Measurements from ENCODE around the gene ADAMTS12.

The ADAMTS12 gene

GRCh38 chr5:33628796-33629195, 263.0 kb downstream of the ADAMTS12 start:
- no peaks in the 10 kb centered on the region for H3K4me1 ChIP-seq (ENCODE audit: control insufficient read depth, insufficient read depth, low read length, poor library complexity, severe bottlenecking)
- no peaks in the 10 kb centered on the region for H3K36me3 ChIP-seq (ENCODE audit: control insufficient read depth, insufficient read depth, low read length)
- DNase-seq: no peak
- no peaks in the 10 kb centered on the region for H3K27me3 ChIP-seq (replicated peaks; ENCODE audit: control insufficient read depth, insufficient read depth, low read length, poor library complexity, severe bottlenecking)
- no peak overlapping the region for H3K4me3 ChIP-seq (ENCODE audit: insufficient read depth, low read depth, low read length, poor library complexity, severe bottlenecking)
- H3K27ac ChIP-seq (ENCODE audit: insufficient read depth, low read length, poor library complexity, severe bottlenecking): no peak overlapping the region
- H3K9me3 ChIP-seq (ENCODE audit: control insufficient read depth, low read length): no peaks in the 10 kb centered on the region

- H3K36me3 ChIP-seq (ENCODE audit: control insufficient read depth, insufficient read depth, low read length): no peaks in the 10 kb centered on the region
- no peaks in the 10 kb centered on the region for H3K9me3 ChIP-seq (ENCODE audit: control insufficient read depth, low read length)
- H3K4me1 ChIP-seq (ENCODE audit: control insufficient read depth, insufficient read depth, low read length, poor library complexity, severe bottlenecking): no peaks in the 10 kb centered on the region
- no peak for DNase-seq
- no peak overlapping the region for H3K4me3 ChIP-seq (ENCODE audit: insufficient read depth, low read depth, low read length, poor library complexity, severe bottlenecking)
- H3K27ac ChIP-seq (ENCODE audit: insufficient read depth, low read length, poor library complexity, severe bottlenecking): no peak overlapping the region
- no peaks in the 10 kb centered on the region for H3K27me3 ChIP-seq (replicated peaks; ENCODE audit: control insufficient read depth, insufficient read depth, low read length, poor library complexity, severe bottlenecking)
These were observed 270.3 kb downstream of the ADAMTS12 start for GRCh38 chr5:33621514-33621913.

DNA sequence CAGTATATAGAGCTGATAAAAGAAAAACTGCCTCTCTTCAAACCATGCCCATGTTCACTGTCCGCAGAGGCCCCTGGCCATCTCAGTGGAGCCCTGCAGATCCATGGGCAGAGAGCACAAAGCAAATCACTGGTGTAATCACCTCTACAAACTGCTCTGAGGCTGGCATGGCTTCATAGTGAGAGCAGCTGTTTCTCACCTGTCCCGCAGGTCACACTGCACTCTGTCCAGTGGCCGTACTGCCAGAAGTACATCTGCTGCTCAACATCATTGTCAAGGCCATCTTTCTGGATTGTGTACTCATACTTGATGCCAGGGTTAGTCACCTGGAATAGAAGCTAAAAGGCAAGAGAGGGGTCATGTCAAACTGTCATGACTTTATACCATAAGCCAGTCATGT, 277.8 kb downstream of the ADAMTS12 start:
- H3K4me3 ChIP-seq (ENCODE audit: insufficient read depth, low read depth, low read length, poor library complexity, severe bottlenecking): no peak overlapping the region
- DNase-seq: no peak
- no peak overlapping the region for H3K27ac ChIP-seq (ENCODE audit: insufficient read depth, low read length, poor library complexity, severe bottlenecking)
- H3K9me3 ChIP-seq (ENCODE audit: control insufficient read depth, low read length): no peaks in the 10 kb centered on the region
- no peaks in the 10 kb centered on the region for H3K27me3 ChIP-seq (replicated peaks; ENCODE audit: control insufficient read depth, insufficient read depth, low read length, poor library complexity, severe bottlenecking)
- no peaks in the 10 kb centered on the region for H3K36me3 ChIP-seq (ENCODE audit: control insufficient read depth, insufficient read depth, low read length)
- H3K4me1 ChIP-seq (ENCODE audit: control insufficient read depth, insufficient read depth, low read length, poor library complexity, severe bottlenecking): no peaks in the 10 kb centered on the region

DNA sequence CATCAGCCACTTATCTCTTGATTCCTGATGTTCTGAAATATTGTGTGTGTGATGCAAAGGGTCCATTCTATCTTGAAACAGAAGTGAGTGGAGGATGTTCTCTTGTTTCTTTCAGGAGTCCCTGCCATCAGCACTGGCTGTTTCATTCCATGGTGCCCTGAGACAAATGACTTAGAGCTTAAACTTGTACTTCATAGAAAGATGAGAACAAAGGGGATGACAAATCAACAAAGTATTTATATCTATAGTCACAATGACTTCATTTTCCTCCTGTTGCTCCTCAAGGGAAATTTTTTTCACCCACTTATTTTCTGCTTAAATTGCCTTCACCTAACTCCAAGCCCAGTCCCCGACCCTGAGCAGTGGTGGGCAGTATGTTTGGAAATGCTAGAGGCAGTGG, 279.4 kb downstream of the ADAMTS12 start:
- Histone ChIP-seq H3K4me3 (ENCODE audit: insufficient read depth, low read depth, low read length, poor library complexity, severe bottlenecking) (no peak overlapping the region), H3K9me3 (ENCODE audit: control insufficient read depth, low read length) (no peaks in the 10 kb centered on the region), H3K4me1 (ENCODE audit: control insufficient read depth, insufficient read depth, low read length, poor library complexity, severe bottlenecking) (no peaks in the 10 kb centered on the region), H3K27me3 (replicated peaks; ENCODE audit: control insufficient read depth, insufficient read depth, low read length, poor library complexity, severe bottlenecking) (no peaks in the 10 kb centered on the region), H3K36me3 (ENCODE audit: control insufficient read depth, insufficient read depth, low read length) (no peaks in the 10 kb centered on the region), H3K27ac (ENCODE audit: insufficient read depth, low read length, poor library complexity, severe bottlenecking) (no peak overlapping the region)
- no peak for DNase-seq

DNA sequence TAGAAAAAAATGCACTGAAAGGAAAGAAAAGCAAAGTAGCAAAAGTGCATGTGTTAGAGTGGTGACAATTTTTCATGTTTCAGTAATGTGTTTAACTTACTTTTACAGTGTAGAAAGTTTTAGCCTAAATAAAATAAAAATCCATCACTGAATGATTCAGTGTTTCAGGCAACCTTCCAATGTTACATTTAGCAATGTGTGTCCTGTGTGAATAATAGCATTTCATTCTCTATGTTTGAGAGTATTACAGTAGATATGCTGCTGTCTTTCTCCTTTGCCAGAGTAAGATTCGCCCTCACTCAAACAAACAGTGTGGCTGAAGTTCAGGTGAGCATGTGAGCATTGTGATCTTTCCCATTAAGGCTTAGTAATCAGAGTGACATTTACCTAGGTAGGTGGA, 279.9 kb downstream of the ADAMTS12 start:
- no peak for DNase-seq
- H3K4me3 ChIP-seq (ENCODE audit: insufficient read depth, low read depth, low read length, poor library complexity, severe bottlenecking): no peak overlapping the region
- no peaks in the 10 kb centered on the region for H3K9me3 ChIP-seq (ENCODE audit: control insufficient read depth, low read length)
- H3K27me3 ChIP-seq (replicated peaks; ENCODE audit: control insufficient read depth, insufficient read depth, low read length, poor library complexity, severe bottlenecking): no peaks in the 10 kb centered on the region
- H3K4me1 ChIP-seq (ENCODE audit: control insufficient read depth, insufficient read depth, low read length, poor library complexity, severe bottlenecking): no peaks in the 10 kb centered on the region
- H3K27ac ChIP-seq (ENCODE audit: insufficient read depth, low read length, poor library complexity, severe bottlenecking): no peak overlapping the region
- no peaks in the 10 kb centered on the region for H3K36me3 ChIP-seq (ENCODE audit: control insufficient read depth, insufficient read depth, low read length)

- H3K9me3 ChIP-seq (ENCODE audit: control insufficient read depth, low read length): no peaks in the 10 kb centered on the region
- no peak for DNase-seq
These were observed 283.3 kb downstream of the ADAMTS12 start for GRCh38 chr5:33608344-33609041.

DNA sequence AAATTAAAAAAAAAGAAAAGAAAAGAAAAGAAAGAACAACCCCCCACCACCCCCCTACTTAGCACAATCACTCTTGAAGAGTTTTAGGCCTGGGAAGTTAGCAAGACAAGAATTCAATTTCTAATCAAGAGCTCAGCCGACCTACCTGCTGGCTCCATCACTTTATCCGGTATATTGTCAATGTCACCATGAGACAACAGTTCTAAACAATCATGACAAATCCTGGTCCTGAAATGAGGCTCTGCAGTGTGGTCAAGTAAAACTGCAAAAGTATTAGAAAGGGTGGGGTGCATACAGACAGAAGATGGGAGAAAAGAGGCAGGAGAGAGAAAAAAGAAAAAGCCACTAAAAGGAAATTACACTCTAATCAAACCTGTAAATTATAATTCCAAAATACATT, 287.3 kb downstream of the ADAMTS12 start:
- H3K9me3 ChIP-seq (ENCODE audit: control insufficient read depth, low read length): no peaks in the 10 kb centered on the region
- H3K4me1 ChIP-seq (ENCODE audit: control insufficient read depth, insufficient read depth, low read length, poor library complexity, severe bottlenecking): no peaks in the 10 kb centered on the region
- no peak overlapping the region for H3K27ac ChIP-seq (ENCODE audit: insufficient read depth, low read length, poor library complexity, severe bottlenecking)
- no peak overlapping the region for H3K4me3 ChIP-seq (ENCODE audit: insufficient read depth, low read depth, low read length, poor library complexity, severe bottlenecking)
- no peak for DNase-seq
- H3K27me3 ChIP-seq (replicated peaks; ENCODE audit: control insufficient read depth, insufficient read depth, low read length, poor library complexity, severe bottlenecking): no peaks in the 10 kb centered on the region
- H3K36me3 ChIP-seq (ENCODE audit: control insufficient read depth, insufficient read depth, low read length): no peaks in the 10 kb centered on the region

More at GRCh38 chr5:33608344-33609041, 283.3 kb downstream of the ADAMTS12 start:
- Histone ChIP-seq H3K27me3 (replicated peaks; ENCODE audit: control insufficient read depth, insufficient read depth, low read length, poor library complexity, severe bottlenecking) (no peaks in the 10 kb centered on the region), H3K4me3 (ENCODE audit: insufficient read depth, low read depth, low read length, poor library complexity, severe bottlenecking) (no peak overlapping the region), H3K36me3 (ENCODE audit: control insufficient read depth, insufficient read depth, low read length) (no peaks in the 10 kb centered on the region), H3K4me1 (ENCODE audit: control insufficient read depth, insufficient read depth, low read length, poor library complexity, severe bottlenecking) (no peaks in the 10 kb centered on the region), H3K27ac (ENCODE audit: insufficient read depth, low read length, poor library complexity, severe bottlenecking) (no peak overlapping the region)

DNA sequence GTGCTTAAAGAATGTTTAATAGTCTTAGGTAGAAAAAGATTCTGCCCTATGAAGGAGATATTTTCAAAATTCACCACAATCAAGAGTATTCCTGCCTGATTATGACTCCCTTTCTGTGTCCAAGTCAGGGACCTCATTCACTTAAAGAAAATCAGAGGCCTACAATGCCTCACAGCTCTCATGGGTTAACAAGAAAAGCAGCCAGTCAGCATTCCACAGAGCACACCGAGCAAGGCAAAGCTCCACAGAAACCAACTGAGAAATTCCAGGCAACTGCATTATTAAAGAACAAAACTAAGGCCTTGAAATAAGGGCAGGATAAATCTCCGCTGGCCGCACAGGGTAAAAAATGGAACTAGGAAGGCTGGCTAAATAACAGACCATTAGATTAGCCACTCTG, 289.9 kb downstream of the ADAMTS12 start:
- H3K27ac ChIP-seq (ENCODE audit: insufficient read depth, low read length, poor library complexity, severe bottlenecking): no peak overlapping the region
- no peaks in the 10 kb centered on the region for H3K27me3 ChIP-seq (replicated peaks; ENCODE audit: control insufficient read depth, insufficient read depth, low read length, poor library complexity, severe bottlenecking)
- no peak for DNase-seq
- no peaks in the 10 kb centered on the region for H3K4me1 ChIP-seq (ENCODE audit: control insufficient read depth, insufficient read depth, low read length, poor library complexity, severe bottlenecking)
- no peak overlapping the region for H3K4me3 ChIP-seq (ENCODE audit: insufficient read depth, low read depth, low read length, poor library complexity, severe bottlenecking)
- H3K36me3 ChIP-seq (ENCODE audit: control insufficient read depth, insufficient read depth, low read length): no peaks in the 10 kb centered on the region
- H3K9me3 ChIP-seq (ENCODE audit: control insufficient read depth, low read length): no peaks in the 10 kb centered on the region

- no peaks in the 10 kb centered on the region for H3K9me3 ChIP-seq (ENCODE audit: control insufficient read depth, low read length)
- H3K27me3 ChIP-seq (replicated peaks; ENCODE audit: control insufficient read depth, insufficient read depth, low read length, poor library complexity, severe bottlenecking): no peaks in the 10 kb centered on the region
- no peaks in the 10 kb centered on the region for H3K36me3 ChIP-seq (ENCODE audit: control insufficient read depth, insufficient read depth, low read length)
- no peaks in the 10 kb centered on the region for H3K4me1 ChIP-seq (ENCODE audit: control insufficient read depth, insufficient read depth, low read length, poor library complexity, severe bottlenecking)
- DNase-seq: no peak
- H3K27ac ChIP-seq (ENCODE audit: insufficient read depth, low read length, poor library complexity, severe bottlenecking): no peak overlapping the region
- H3K4me3 ChIP-seq (ENCODE audit: insufficient read depth, low read depth, low read length, poor library complexity, severe bottlenecking): no peak overlapping the region
These were observed 296.5 kb downstream of the ADAMTS12 start for GRCh38 chr5:33595303-33595702.

DNA sequence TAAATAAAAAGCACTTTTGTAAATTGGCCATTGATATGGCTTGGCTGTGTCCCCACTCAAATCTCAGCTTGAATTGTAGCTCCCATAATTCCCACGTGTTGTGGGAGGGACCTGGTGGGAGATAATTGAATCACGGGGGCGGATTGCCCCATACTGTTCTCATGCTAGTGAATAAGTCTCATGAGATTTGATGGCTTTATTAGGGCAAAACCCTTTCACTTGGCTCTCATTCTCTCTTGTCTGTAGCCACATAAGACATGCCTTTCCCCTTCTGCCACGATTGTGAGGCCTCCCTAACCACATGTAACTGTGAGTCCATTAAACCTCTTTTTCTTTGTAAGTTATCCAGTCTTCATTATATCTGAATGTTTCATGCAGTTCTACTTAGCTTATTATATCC, 297.8 kb downstream of the ADAMTS12 start:
- DNase-seq: no peak
- Histone ChIP-seq H3K27me3 (replicated peaks; ENCODE audit: control insufficient read depth, insufficient read depth, low read length, poor library complexity, severe bottlenecking) (no peaks in the 10 kb centered on the region), H3K27ac (ENCODE audit: insufficient read depth, low read length, poor library complexity, severe bottlenecking) (no peak overlapping the region)

More for the DNA sequence above, 297.8 kb downstream of the ADAMTS12 start:
- Histone ChIP-seq H3K4me1 (ENCODE audit: control insufficient read depth, insufficient read depth, low read length, poor library complexity, severe bottlenecking) (no peaks in the 10 kb centered on the region), H3K9me3 (ENCODE audit: control insufficient read depth, low read length) (no peaks in the 10 kb centered on the region), H3K4me3 (ENCODE audit: insufficient read depth, low read depth, low read length, poor library complexity, severe bottlenecking) (no peak overlapping the region), H3K36me3 (ENCODE audit: control insufficient read depth, insufficient read depth, low read length) (no peaks in the 10 kb centered on the region)
